Upper lobe of left lung (tissue), 6 donors: ENCODE measurements around the gene ATOH7. TPM values are rescaled to one million over a fixed set of nuclear protein-coding genes. Genes with fewer than 3 reads are reported as not detected.

Experiments
- ATAC-seq, 2 donors: fragments of 200-7000 bp; cut with Tn5 transposase; one replicate each; pipeline ENCODE4 v1.9.1; 2022; ENCODE audit warnings: mild to moderate bottlenecking in 2 of 2, moderate library complexity in 2 of 2; ENCODE audit not compliant: low FRiP score in 2 of 2
- DNase-seq, 2 donors: peaks; one replicate each; pipeline ENCODE4 v3.0.0-alpha.2; 2019 to 2020
- H3K27ac ChIP-seq, 4 donors: fragments of 200-600 bp; sonication (generic); one replicate each; pipeline ENCODE4 v1.5.1; 2016 to 2019
- H3K27me3 ChIP-seq, 4 donors: fragments of 200-600 bp; sonication (generic); one replicate each; pipeline ENCODE4 v1.5.1; 2017 to 2019
- H3K36me3 ChIP-seq, 4 donors: fragments of 200-600 bp; sonication (generic); one replicate each; pipeline ENCODE4 v1.5.1; 2016 to 2019
- H3K4me1 ChIP-seq, 4 donors: fragments of 200-600 bp; sonication (generic); one replicate each; pipeline ENCODE4 v1.5.1; 2018 to 2019
- H3K4me3 ChIP-seq, 4 donors: fragments of 200-600 bp; sonication (generic); one replicate each; pipeline ENCODE4 v1.5.1; 2017 to 2019; ENCODE audit warnings: mild to moderate bottlenecking in 2 of 4, moderate library complexity in 1 of 4
- H3K9me3 ChIP-seq, 4 donors: fragments of 200-600 bp; sonication (generic); one replicate each; pipeline ENCODE4 v1.5.1; 2018 to 2019
- EP300 ChIP-seq, 4 donors: sonication (generic); formaldehyde crosslinking; IDR thresholded peaks; one replicate each; pipeline ENCODE4 v1.5.1; 2017; ENCODE audit warnings: antibody characterized with exemption in 4 of 4, control low read depth in 2 of 4
- POLR2A ChIP-seq, 4 donors: fragments of 450-650 bp; IDR thresholded peaks; one replicate each; pipeline ENCODE4 v1.5.1; 2016 to 2017; ENCODE audit warnings: antibody characterized with exemption in 4 of 4, mild to moderate bottlenecking in 2 of 4
- POLR2AphosphoS5 ChIP-seq, 2 donors: sonication (generic); formaldehyde crosslinking; IDR thresholded peaks; one replicate each; pipeline ENCODE4 v1.5.1; 2017; ENCODE audit warnings: antibody characterized with exemption in 2 of 2
- WGBS, 2 donors: methylation state at CpG; one replicate each; pipeline ENCODE4 v1.1.5; 2017 to 2018; 5-methylcytosine and 5-hydroxymethylcytosine counted together
- total RNA-seq, 6 donors: library from RNA; depleted of rRNA in 4 of 6; stranded (reverse); fragments of >200 nt in 4 of 6; gene quantifications; one replicate each; pipeline versions ENCODE4 v1.1.0 to v1.2.1, GENCODE V29; 2016 to 2021
- TF ChIP-seq, protein P1 (sequence below), 6 experiments: fragments of 450-650 bp in 4 of 6; fragments of 200-600 bp in 2 of 6; sonication (generic) in 2 of 6; IDR thresholded peaks; one replicate each; pipeline ENCODE4 v1.5.1; 2016 to 2019; ENCODE audit warnings: antibody characterized with exemption in 6 of 6
- donor health status: DM: no; HTN: no; CAD: no; lungs with moderate emphysema.
- donor health status: DM: no; HTN: yes; CAD: no; lungs with severe emphysema.

Gene ATOH7
- total RNA-seq, 6 donors from 2014 or later, result not detected

DNA sequence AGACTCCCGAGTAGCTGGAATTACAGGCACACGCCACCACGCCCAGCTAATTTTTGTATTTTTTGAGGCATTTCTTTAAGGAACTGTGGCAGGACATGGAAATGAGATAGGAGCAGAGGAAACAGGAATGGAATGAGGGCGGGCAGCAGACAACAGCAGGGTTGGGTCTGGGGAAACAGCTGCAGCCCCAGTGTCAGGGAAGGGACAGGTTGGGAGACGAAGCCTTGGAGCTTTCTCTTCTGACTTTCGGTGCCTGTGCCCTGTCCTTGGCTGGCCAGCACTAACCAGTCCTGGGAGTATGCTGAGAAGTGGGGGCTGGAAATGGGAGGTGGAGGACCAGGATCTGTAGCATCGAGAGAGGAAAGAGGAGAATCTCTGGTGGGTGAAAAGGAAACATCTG, 47.4 kb downstream of the ATOH7 start:
- Histone ChIP-seq H3K9me3 (no peaks in the 10 kb centered on the region), H3K4me1 (no peaks in the 10 kb centered on the region), H3K27me3 (no peaks in the 10 kb centered on the region), H3K27ac (no peak overlapping the region), H3K36me3 (no peaks in the 10 kb centered on the region), H3K4me3 (no peak overlapping the region)
- ATAC-seq, result no peak
- DNase-seq, result no peak
- TF ChIP-seq POLR2A (IDR thresholded peaks at IDR 0.05) (no peak), POLR2AphosphoS5 (IDR thresholded peaks at IDR 0.05) (no peak), EP300 (IDR thresholded peaks at IDR 0.05) (no peak)
- TF ChIP-seq, protein P1, sequence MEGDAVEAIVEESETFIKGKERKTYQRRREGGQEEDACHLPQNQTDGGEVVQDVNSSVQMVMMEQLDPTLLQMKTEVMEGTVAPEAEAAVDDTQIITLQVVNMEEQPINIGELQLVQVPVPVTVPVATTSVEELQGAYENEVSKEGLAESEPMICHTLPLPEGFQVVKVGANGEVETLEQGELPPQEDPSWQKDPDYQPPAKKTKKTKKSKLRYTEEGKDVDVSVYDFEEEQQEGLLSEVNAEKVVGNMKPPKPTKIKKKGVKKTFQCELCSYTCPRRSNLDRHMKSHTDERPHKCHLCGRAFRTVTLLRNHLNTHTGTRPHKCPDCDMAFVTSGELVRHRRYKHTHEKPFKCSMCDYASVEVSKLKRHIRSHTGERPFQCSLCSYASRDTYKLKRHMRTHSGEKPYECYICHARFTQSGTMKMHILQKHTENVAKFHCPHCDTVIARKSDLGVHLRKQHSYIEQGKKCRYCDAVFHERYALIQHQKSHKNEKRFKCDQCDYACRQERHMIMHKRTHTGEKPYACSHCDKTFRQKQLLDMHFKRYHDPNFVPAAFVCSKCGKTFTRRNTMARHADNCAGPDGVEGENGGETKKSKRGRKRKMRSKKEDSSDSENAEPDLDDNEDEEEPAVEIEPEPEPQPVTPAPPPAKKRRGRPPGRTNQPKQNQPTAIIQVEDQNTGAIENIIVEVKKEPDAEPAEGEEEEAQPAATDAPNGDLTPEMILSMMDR (IDR thresholded peaks at IDR 0.05), result no peak
- 51 to 55% methylated on average over 7 of the region's 7 CpGs for WGBS, 2 donors

Other genes starting within 250 kb of the ATOH7 start
- 10 to 100 TPM; 32.1 to 82.5 (median 46.7) TPM for gene HERC4, start 156.8 kb downstream of the ATOH7 start, total RNA-seq
- not detected for gene MYPN, start 122.6 kb downstream of the ATOH7 start, total RNA-seq
- 10 to 100 TPM; 38.2 to 97.1 (median 62.8) TPM for gene HNRNPH3, start 100.0 kb upstream of the ATOH7 start, total RNA-seq
- 10 to 100 TPM in 1 of 6 donors, 1 to 10 TPM in 5; 1.8 to 21.0 (median 4.3) TPM for gene PBLD, start 100.8 kb upstream of the ATOH7 start, total RNA-seq
- gene RUFY2, start 175.2 kb upstream of the ATOH7 start, total RNA-seq, result 10 to 100 TPM; 10.3 to 47.7 (median 15.7) TPM
- 10 to 100 TPM in 1 of 6 donors, 1 to 10 TPM in 5; 1.4 to 19.9 (median 3.5) TPM for gene DNA2, start 239.9 kb upstream of the ATOH7 start, total RNA-seq